GM23338 (cell line): Measurements from ENCODE around the gene CDK5RAP1. TPM values are rescaled to one million over a fixed set of nuclear protein-coding genes. Genes with fewer than 3 reads are reported as not detected.

Experiments used
- ATAC-seq: fragments of 200-7000 bp; cut with Tn5 transposase; 3 replicates; pipeline ENCODE4 v1.9.1; 2020
- DNase-seq: peaks from one replicate; pipeline ENCODE4 v3.0.0-alpha.2; 2015; ENCODE audit warnings: low spot score
- H2AFZ ChIP-seq: fragments of 200-600 bp; sonication (generic); 2 replicates; pipeline ENCODE4 v1.8.0; 2016; ENCODE audit warnings: antibody characterized with exemption, mild to moderate bottlenecking, moderate library complexity
- H3F3A ChIP-seq: fragments of 200-600 bp; sonication (generic); replicated peaks from 2 replicates; pipeline ENCODE4 v1.8.0; 2017; ENCODE audit warnings: antibody characterized with exemption, mixed run types, low read depth
- H3K27ac ChIP-seq: fragments of 200-600 bp; sonication (generic); 2 replicates; pipeline ENCODE4 v1.6.1; 2016; ENCODE audit warnings: low read depth
- H3K27me3 ChIP-seq: fragments of 200-600 bp; sonication (generic); 2 replicates; pipeline ENCODE4 v1.8.0; 2016; ENCODE audit warnings: mild to moderate bottlenecking, mixed run types, moderate library complexity; ENCODE audit not compliant: insufficient read depth
- H3K36me3 ChIP-seq: fragments of 200-600 bp; sonication (generic); 2 replicates; pipeline ENCODE4 v1.8.0; 2016; ENCODE audit warnings: mild to moderate bottlenecking; ENCODE audit not compliant: insufficient read depth
- H3K4me1 ChIP-seq: fragments of 200-600 bp; sonication (generic); 2 replicates; pipeline ENCODE4 v1.8.0; 2016; ENCODE audit warnings: mild to moderate bottlenecking, moderate library complexity; ENCODE audit not compliant: insufficient read depth
- H3K4me2 ChIP-seq: fragments of 200-600 bp; sonication (generic); 2 replicates; pipeline ENCODE4 v1.7.1; 2017; ENCODE audit warnings: mixed run types
- H3K4me3 ChIP-seq: fragments of 200-600 bp; sonication (generic); 2 replicates; pipeline ENCODE4 v1.6.1; 2016; ENCODE audit warnings: mixed run types
- H3K79me2 ChIP-seq: fragments of 200-600 bp; sonication (generic); replicated peaks from 2 replicates; pipeline ENCODE4 v1.8.0; 2017; ENCODE audit warnings: mild to moderate bottlenecking; ENCODE audit not compliant: insufficient read depth
- H3K9me2 ChIP-seq: fragments of 200-600 bp; sonication (generic); 2 replicates; pipeline ENCODE4 v1.8.0; 2017; ENCODE audit not compliant: insufficient read depth
- H4K20me1 ChIP-seq: fragments of 200-600 bp; sonication (generic); replicated peaks from 2 replicates; pipeline ENCODE4 v1.8.0; 2017; ENCODE audit warnings: mild to moderate bottlenecking; ENCODE audit not compliant: insufficient read depth
- H3K27ac Mint-ChIP-seq: 2 replicates; pipeline ENCODE4 v1.8.0; 2020; ENCODE audit warnings: inconsistent platforms, mild to moderate bottlenecking, moderate library complexity, mixed read lengths
- H3K27me3 Mint-ChIP-seq: 3 replicates; pipeline ENCODE4 v1.8.0; 2022; ENCODE audit warnings: low read depth, mild to moderate bottlenecking, moderate library complexity, mixed read lengths, inconsistent platforms; ENCODE audit not compliant: insufficient read depth, poor library complexity
- H3K36me3 Mint-ChIP-seq: 3 replicates; pipeline ENCODE4 v1.8.0; 2021; ENCODE audit warnings: low read depth, mild to moderate bottlenecking, inconsistent platforms, moderate library complexity, mixed read lengths
- H3K4me1 Mint-ChIP-seq: 3 replicates; pipeline ENCODE4 v1.8.0; 2020; ENCODE audit warnings: mild to moderate bottlenecking, inconsistent platforms, mixed read lengths
- H3K4me3 Mint-ChIP-seq: 3 replicates; pipeline ENCODE4 v1.8.0; 2021; ENCODE audit warnings: moderate library complexity, mild to moderate bottlenecking, inconsistent platforms, mixed read lengths
- H3K9me3 Mint-ChIP-seq: 3 replicates; pipeline ENCODE4 v1.8.0; 2020; ENCODE audit warnings: moderate library complexity, mild to moderate bottlenecking, inconsistent platforms, mixed read lengths
- EZH2 ChIP-seq: fragments of 200-600 bp; sonication (generic); IDR thresholded peaks from one replicate; pipeline ENCODE4 v1.8.0; 2017; ENCODE audit warnings: antibody characterized with exemption, mild to moderate bottlenecking, low read depth; ENCODE audit not compliant: unreplicated experiment
- EZH2phosphoT487 ChIP-seq: fragments of 200-600 bp; sonication (generic); IDR thresholded peaks from one replicate; pipeline ENCODE4 v1.8.1; 2018; ENCODE audit warnings: antibody characterized with exemption; ENCODE audit not compliant: unreplicated experiment
- JUNB ChIP-seq: IDR thresholded peaks from one replicate; pipeline ENCODE4 v1.6.1; 2016; ENCODE audit warnings: antibody characterized with exemption; ENCODE audit not compliant: unreplicated experiment
- NANOG ChIP-seq: IDR thresholded peaks from 2 replicates; pipeline ENCODE4 v1.6.1; 2016; ENCODE audit warnings: antibody characterized with exemption, borderline replicate concordance
- POLR2AphosphoS5 ChIP-seq: IDR thresholded peaks from 2 replicates; pipeline ENCODE4 v1.6.1; 2016; ENCODE audit warnings: antibody characterized with exemption, low read depth
- REST ChIP-seq: IDR thresholded peaks from one replicate; pipeline ENCODE4 v1.6.1; 2018; ENCODE audit warnings: antibody characterized with exemption; ENCODE audit not compliant: unreplicated experiment
- ZNF114 ChIP-seq: fragments of 250-450 bp; sonication (Bioruptor Pico); IDR thresholded peaks from 2 replicates; pipeline ENCODE4 v1.5.0; 2020; ENCODE audit warnings: mild to moderate bottlenecking, moderate library complexity
- polyA plus RNA-seq: library from polyadenylated mRNA; unstranded; fragments of >200 nt; fragmentation: Nextera tagmentation; extraction: Ambion mirVana; gene quantifications from 2 replicates; pipeline ENCODE4 v1.2.1, GENCODE V29; 2016
- total RNA-seq: library from RNA; depleted of rRNA; stranded (reverse); fragments of >200 nt; shearing (Covaris generic); gene quantifications from 2 replicates; pipeline ENCODE4 v1.2.3, GENCODE V29; 2014
- TF ChIP-seq, protein P1 (sequence below): fragments of 250-450 bp; sonication (Bioruptor Pico); IDR thresholded peaks from 2 replicates; pipeline ENCODE4 v1.5.0; 2020; ENCODE audit warnings: mild to moderate bottlenecking, moderate library complexity

The CDK5RAP1 gene
- total and polyA plus RNA-seq, 2 experiments from 2014 or later, result 33.8 to 38.1 TPM

DNA sequence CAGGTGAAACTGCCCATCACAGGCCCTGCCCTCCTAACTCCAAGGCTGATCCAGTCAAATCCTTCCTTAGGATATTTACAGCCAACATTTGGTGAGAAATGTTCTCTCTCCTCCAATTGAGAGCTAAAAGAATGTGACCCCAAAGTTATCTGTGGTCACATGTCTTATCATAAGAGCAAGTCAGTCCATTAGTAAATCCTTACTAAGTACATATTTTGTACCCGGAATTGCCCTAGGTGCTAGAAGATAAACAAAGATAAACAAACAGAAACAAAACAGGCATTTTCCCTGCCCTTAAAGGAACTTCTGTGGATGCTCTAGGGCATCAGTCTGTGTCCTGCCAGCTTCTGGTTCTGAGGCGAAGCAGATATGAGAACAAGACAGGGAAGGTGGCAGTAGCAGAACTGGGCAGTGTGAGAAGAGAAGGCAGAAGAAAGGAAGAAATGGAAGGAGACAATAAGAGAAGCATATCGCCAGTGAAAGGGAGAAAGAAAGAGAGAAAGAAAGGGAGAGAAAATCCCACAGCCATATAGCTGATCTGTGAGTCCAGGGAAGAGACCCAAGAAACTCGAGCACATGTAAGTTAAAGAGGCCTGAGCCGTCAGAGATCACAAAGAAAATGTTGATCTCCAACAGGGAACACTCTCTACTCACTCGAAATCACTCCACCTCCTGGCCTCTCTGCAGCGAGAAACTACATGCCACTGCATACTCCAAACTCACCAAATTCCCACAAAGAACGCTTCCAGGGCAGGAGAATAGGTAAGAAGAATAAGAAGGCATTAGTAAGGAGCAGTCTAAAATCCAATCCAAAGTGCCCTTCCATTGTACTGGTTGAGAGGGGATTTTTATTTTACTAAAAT lies 41.7 kb downstream of the CDK5RAP1 start (continued):
- TF ChIP-seq ZNF114 (CRISPR knock-in tag) (no peak), EZH2 (no peak), EZH2phosphoT487 (no peak), NANOG (no peak), POLR2AphosphoS5 (no peak)
- TF ChIP-seq, protein P1, sequence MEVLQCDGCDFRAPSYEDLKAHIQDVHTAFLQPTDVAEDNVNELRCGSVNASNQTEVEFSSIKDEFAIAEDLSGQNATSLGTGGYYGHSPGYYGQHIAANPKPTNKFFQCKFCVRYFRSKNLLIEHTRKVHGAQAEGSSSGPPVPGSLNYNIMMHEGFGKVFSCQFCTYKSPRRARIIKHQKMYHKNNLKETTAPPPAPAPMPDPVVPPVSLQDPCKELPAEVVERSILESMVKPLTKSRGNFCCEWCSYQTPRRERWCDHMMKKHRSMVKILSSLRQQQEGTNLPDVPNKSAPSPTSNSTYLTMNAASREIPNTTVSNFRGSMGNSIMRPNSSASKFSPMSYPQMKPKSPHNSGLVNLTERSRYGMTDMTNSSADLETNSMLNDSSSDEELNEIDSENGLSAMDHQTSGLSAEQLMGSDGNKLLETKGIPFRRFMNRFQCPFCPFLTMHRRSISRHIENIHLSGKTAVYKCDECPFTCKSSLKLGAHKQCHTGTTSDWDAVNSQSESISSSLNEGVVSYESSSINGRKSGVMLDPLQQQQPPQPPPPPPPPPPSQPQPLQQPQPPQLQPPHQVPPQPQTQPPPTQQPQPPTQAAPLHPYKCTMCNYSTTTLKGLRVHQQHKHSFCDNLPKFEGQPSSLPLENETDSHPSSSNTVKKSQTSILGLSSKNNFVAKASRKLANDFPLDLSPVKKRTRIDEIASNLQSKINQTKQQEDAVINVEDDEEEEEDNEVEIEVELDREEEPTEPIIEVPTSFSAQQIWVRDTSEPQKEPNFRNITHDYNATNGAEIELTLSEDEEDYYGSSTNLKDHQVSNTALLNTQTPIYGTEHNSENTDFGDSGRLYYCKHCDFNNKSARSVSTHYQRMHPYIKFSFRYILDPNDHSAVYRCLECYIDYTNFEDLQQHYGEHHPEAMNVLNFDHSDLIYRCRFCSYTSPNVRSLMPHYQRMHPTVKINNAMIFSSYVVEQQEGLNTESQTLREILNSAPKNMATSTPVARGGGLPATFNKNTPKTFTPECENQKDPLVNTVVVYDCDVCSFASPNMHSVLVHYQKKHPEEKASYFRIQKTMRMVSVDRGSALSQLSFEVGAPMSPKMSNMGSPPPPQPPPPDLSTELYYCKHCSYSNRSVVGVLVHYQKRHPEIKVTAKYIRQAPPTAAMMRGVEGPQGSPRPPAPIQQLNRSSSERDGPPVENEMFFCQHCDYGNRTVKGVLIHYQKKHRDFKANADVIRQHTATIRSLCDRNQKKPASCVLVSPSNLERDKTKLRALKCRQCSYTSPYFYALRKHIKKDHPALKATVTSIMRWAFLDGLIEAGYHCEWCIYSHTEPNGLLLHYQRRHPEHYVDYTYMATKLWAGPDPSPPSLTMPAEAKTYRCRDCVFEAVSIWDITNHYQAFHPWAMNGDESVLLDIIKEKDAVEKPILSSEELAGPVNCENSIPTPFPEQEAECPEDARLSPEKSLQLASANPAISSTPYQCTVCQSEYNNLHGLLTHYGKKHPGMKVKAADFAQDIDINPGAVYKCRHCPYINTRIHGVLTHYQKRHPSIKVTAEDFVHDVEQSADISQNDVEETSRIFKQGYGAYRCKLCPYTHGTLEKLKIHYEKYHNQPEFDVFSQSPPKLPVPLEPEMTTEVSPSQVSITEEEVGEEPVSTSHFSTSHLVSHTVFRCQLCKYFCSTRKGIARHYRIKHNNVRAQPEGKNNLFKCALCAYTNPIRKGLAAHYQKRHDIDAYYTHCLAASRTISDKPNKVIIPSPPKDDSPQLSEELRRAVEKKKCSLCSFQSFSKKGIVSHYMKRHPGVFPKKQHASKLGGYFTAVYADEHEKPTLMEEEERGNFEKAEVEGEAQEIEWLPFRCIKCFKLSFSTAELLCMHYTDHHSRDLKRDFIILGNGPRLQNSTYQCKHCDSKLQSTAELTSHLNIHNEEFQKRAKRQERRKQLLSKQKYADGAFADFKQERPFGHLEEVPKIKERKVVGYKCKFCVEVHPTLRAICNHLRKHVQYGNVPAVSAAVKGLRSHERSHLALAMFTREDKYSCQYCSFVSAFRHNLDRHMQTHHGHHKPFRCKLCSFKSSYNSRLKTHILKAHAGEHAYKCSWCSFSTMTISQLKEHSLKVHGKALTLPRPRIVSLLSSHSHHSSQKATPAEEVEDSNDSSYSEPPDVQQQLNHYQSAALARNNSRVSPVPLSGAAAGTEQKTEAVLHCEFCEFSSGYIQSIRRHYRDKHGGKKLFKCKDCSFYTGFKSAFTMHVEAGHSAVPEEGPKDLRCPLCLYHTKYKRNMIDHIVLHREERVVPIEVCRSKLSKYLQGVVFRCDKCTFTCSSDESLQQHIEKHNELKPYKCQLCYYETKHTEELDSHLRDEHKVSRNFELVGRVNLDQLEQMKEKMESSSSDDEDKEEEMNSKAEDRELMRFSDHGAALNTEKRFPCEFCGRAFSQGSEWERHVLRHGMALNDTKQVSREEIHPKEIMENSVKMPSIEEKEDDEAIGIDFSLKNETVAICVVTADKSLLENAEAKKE (CRISPR knock-in tag), result no peak

GRCh38 chr20:33353013-33353402 lies 48.3 kb downstream of the CDK5RAP1 start:
- peaks cover 27% of the 10 kb centered on the region for H3K4me1 Mint-ChIP-seq
- peak overlapping the region; percentile 80; the same call in 1 of the 2 replicates for H3K27ac Mint-ChIP-seq
- no peaks in the 10 kb centered on the region for H3K9me2 ChIP-seq
- H4K20me1 ChIP-seq, result no peaks in the 10 kb centered on the region
- H3K36me3 Mint-ChIP-seq, result peaks cover 8% of the 10 kb centered on the region
- H3K36me3 ChIP-seq, result no peaks in the 10 kb centered on the region; the same call in 1 of the 2 replicates
- no peak overlapping the region for H3K4me3 ChIP-seq
- H3K27me3 Mint-ChIP-seq, result peaks cover 3% of the 10 kb centered on the region
- no peaks in the 10 kb centered on the region for H3K9me3 Mint-ChIP-seq
- H3F3A ChIP-seq, result no peaks in the 10 kb centered on the region
- no peak overlapping the region for H3K27ac ChIP-seq
- H3K4me2 ChIP-seq, result peak overlapping the region; percentile 65
- no peak for DNase-seq
- TF ChIP-seq NANOG (no peak), JUNB (no peak), EZH2phosphoT487 (no peak), ZNF114 (CRISPR knock-in tag) (no peak), REST (no peak)
- no peaks in the 10 kb centered on the region for H3K27me3 ChIP-seq
- no peak for ATAC-seq
- no peak overlapping the region for H2AFZ ChIP-seq
- H3K4me1 ChIP-seq, result peaks cover 13% of the 10 kb centered on the region; the same call in 1 of the 2 replicates
- H3K79me2 ChIP-seq, result no peaks in the 10 kb centered on the region
- H3K4me3 Mint-ChIP-seq, result no peak overlapping the region
